ENCODE results near the gene AJM1. TPM values are rescaled to one million over a fixed set of nuclear protein-coding genes. Genes with fewer than 3 reads are reported as not detected.
"Not testable (repeated sequence)": the region's sequence is repeated elsewhere in the genome, so short reads cannot be mapped to it uniquely, and the experiment has no call there.

Gene AJM1
- polyA plus RNA-seq, 1 donor from 2014 or later: 1.5 TPM

GRCh38 chr9:136843801-136844740 lies 1.8 kb downstream of the AJM1 start:
- not testable (repeated sequence) for H3K9ac ChIP-seq (ENCODE audit: low read length); H3K9me3 ChIP-seq (ENCODE audit: low read length); H4K20me1 ChIP-seq (ENCODE audit: insufficient read depth); H3K27me3 ChIP-seq (ENCODE audit: insufficient read depth, low read depth, low read length); H3K9me2 ChIP-seq (ENCODE audit: insufficient read depth, low read length); H3K27ac ChIP-seq (ENCODE audit: low read length); H2AFZ ChIP-seq (ENCODE audit: low read depth, low read length); H3F3A ChIP-seq (ENCODE audit: insufficient read depth, low read length, poor library complexity, severe bottlenecking); H3K79me2 ChIP-seq (replicated peaks; ENCODE audit: insufficient read depth, low read length); H3K4me2 ChIP-seq (ENCODE audit: low read length); H3K36me3 ChIP-seq (ENCODE audit: insufficient read depth, low read length)
- peak overlapping the region; percentile 76 for H3K4me3 ChIP-seq (ENCODE audit: low read length)
- TF ChIP-seq CTCF (IDR thresholded peaks at IDR 0.05; ENCODE audit: poor library complexity, severe bottlenecking): peak; percentile 50

GRCh38 chr9:136844761-136845464 lies 2.6 kb downstream of the AJM1 start:
- no peaks in the 10 kb centered on the region for H3K9me3 ChIP-seq (ENCODE audit: low read length)
- no peak overlapping the region for H3K9ac ChIP-seq (ENCODE audit: low read length)
- no peaks in the 10 kb centered on the region for H3F3A ChIP-seq (ENCODE audit: insufficient read depth, low read length, poor library complexity, severe bottlenecking)
- no peaks in the 10 kb centered on the region for H3K27me3 ChIP-seq (ENCODE audit: insufficient read depth, low read depth, low read length)
- no peaks in the 10 kb centered on the region for H3K9me2 ChIP-seq (ENCODE audit: insufficient read depth, low read length)
- H2AFZ ChIP-seq (ENCODE audit: low read depth, low read length): no peak overlapping the region
- no peak overlapping the region for H3K4me3 ChIP-seq (ENCODE audit: low read length)
- H3K36me3 ChIP-seq (ENCODE audit: insufficient read depth, low read length): no peaks in the 10 kb centered on the region
- H3K27ac ChIP-seq (ENCODE audit: low read length): no peak overlapping the region
- no peak overlapping the region for H3K4me2 ChIP-seq (ENCODE audit: low read length)
- TF ChIP-seq MXI1 (conservative IDR thresholded peaks at IDR 0.05; ENCODE audit: poor library complexity, severe bottlenecking): no peak
- no peak for TF ChIP-seq CTCF (IDR thresholded peaks at IDR 0.05; ENCODE audit: poor library complexity, severe bottlenecking)
- no peak for TF ChIP-seq SMC3 (conservative IDR thresholded peaks at IDR 0.05; ENCODE audit: poor library complexity)
- TF ChIP-seq POLR2AphosphoS5 (IDR thresholded peaks at IDR 0.05): no peak
- no peak for TF ChIP-seq EZH2 (IDR thresholded peaks at IDR 0.05; ENCODE audit: borderline replicate concordance, insufficient read depth, low read length, poor library complexity, severe bottlenecking)
- no peak for TF ChIP-seq REST (IDR thresholded peaks at IDR 0.05; ENCODE audit: borderline replicate concordance)
- no peak for TF ChIP-seq RAD21 (conservative IDR thresholded peaks at IDR 0.05)
- TF ChIP-seq EP300 (conservative IDR thresholded peaks at IDR 0.05; ENCODE audit: poor library complexity, severe bottlenecking): no peak
- no peak for TF ChIP-seq TAF1 (IDR thresholded peaks at IDR 0.05; ENCODE audit: low read depth)
- no peaks in the 10 kb centered on the region for H3K79me2 ChIP-seq (replicated peaks; ENCODE audit: insufficient read depth, low read length)
- no peaks in the 10 kb centered on the region for H4K20me1 ChIP-seq (ENCODE audit: insufficient read depth)
